C4-2B (cell line): ENCODE results near the gene C7orf33.

Experiments used
- H3K27ac ChIP-seq: fragments of 450-650 bp; 2 replicates; pipeline ENCODE4 v1.5.1; 2017
- ZFX ChIP-seq: fragments of 450-650 bp; IDR thresholded peaks from 2 replicates; pipeline ENCODE4 v1.6.1; 2017
- TF ChIP-seq, protein P1 (sequence below): fragments of 450-650 bp; conservative IDR thresholded peaks from 2 replicates; pipeline ENCODE4 v1.5.1; 2017; ENCODE audit warnings: mild to moderate bottlenecking

The C7orf33 gene

DNA sequence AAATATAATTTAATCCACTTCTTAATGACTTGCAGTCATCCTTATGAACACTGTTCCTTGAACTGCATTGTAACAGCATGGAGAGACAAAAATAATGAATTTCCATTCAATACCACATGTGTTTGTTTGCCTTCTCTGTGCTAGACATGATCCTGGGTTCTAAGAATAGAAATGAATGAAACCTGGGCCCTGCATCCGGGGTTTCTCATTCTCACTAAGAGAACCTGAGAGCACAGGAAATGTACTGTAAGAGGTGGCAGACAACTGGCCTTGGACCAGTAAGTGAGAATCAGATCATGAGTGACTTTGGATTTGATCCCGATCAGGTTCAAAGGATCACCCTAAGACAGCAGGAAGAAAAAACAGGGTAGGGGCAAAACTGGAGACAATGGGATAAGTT lies 70.9 kb downstream of the C7orf33 start:
- H3K27ac ChIP-seq = no peak overlapping the region
- TF ChIP-seq ZFX = no peak
- TF ChIP-seq, protein P1, sequence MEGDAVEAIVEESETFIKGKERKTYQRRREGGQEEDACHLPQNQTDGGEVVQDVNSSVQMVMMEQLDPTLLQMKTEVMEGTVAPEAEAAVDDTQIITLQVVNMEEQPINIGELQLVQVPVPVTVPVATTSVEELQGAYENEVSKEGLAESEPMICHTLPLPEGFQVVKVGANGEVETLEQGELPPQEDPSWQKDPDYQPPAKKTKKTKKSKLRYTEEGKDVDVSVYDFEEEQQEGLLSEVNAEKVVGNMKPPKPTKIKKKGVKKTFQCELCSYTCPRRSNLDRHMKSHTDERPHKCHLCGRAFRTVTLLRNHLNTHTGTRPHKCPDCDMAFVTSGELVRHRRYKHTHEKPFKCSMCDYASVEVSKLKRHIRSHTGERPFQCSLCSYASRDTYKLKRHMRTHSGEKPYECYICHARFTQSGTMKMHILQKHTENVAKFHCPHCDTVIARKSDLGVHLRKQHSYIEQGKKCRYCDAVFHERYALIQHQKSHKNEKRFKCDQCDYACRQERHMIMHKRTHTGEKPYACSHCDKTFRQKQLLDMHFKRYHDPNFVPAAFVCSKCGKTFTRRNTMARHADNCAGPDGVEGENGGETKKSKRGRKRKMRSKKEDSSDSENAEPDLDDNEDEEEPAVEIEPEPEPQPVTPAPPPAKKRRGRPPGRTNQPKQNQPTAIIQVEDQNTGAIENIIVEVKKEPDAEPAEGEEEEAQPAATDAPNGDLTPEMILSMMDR = no peak

DNA sequence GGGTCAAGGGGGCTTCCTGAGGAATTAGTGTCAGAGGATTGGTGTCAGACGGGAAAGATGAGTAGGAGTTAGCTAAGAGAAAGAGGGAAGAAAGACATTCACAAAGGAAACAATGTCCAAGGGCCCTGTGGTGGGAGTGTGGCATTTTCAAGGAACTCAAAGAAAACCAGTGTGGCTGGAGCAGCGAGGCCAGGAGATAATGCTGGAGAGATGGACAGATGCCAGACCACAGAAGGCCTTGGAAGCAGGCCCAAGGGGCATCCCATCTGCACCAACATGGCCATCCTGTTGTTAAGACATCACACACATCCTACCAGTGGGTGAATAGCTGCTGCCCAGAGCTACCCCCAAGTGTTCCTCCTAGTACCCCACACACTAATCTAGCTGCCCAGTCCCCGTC lies 72.1 kb downstream of the C7orf33 start:
- TF ChIP-seq, protein P1 = no peak
- no peak for TF ChIP-seq ZFX
- no peak overlapping the region for H3K27ac ChIP-seq

GRCh38 chr7:148664324-148664723 lies 73.8 kb downstream of the C7orf33 start:
- no peak for TF ChIP-seq ZFX
- TF ChIP-seq, protein P1 = no peak
- H3K27ac ChIP-seq = no peak overlapping the region

GRCh38 chr7:148665221-148665620 lies 74.7 kb downstream of the C7orf33 start:
- no peak overlapping the region for H3K27ac ChIP-seq
- TF ChIP-seq, protein P1 = no peak
- TF ChIP-seq ZFX = no peak
